ENCODE results near the gene SERPINB1.
"Not testable (repeated sequence)": the region's sequence is repeated elsewhere in the genome, so short reads cannot be mapped to it uniquely, and the experiment has no call there.

Gene SERPINB1

GRCh38 chr6:2841264-2842138 lies at the start of gene SERPINB1:
TSS of gene SERPINB1 (minus strand) at chr6:2841863. CDS start at chr6:2840586, 1,277 bp downstream.
- no peak for DNase-seq

- no peak for DNase-seq
Measured at GRCh38 chr6:2890976-2891767, 49.5 kb upstream of the SERPINB1 start.

- no peak for DNase-seq
Measured at GRCh38 chr6:2885967-2886735, 44.5 kb upstream of the SERPINB1 start.

DNA sequence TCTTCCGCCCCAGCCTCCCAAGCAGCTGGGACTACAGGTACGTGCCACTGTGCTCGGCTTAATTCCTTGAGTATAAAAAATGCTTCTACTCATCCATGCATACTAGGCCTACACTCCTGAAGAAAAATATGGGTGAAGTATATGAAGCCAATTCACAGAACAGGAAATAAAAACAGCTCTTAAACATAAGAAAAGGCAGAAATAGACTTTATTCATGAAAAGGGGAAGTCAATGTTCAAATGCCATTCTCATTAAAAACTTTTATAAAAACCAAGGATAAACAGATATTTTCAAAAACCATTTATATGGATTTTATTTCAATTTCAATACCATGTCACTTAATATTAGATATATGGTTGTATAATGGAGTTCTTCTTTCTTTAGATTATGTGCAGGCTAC lies 43.1 kb upstream of the SERPINB1 start:
- DNase-seq, result no peak

- no peak for DNase-seq
Measured at GRCh38 chr6:2883673-2884072, 42.0 kb upstream of the SERPINB1 start.

GRCh38 chr6:2881423-2881822 lies 39.8 kb upstream of the SERPINB1 start:
- DNase-seq, result no peak

GRCh38 chr6:2880156-2880555 lies 38.5 kb upstream of the SERPINB1 start:
- DNase-seq, result not testable (repeated sequence)

DNA sequence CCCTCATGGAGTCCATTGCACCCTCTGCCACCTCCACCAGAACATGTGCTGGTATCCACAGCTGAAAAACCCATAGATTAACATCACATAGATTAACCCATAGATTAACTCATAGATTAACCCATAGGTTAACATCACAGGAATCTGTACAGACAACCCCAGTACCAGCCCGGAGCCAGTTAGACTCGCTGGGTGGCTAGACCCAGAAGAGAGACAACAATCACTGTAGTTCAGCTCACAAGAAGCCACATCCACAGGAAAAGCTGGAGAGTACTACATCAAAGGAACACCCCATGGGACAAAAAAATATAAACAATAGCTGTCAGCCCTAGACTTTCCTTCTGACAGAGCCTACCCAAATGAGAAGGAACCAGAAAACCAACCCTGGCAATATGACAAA lies 36.3 kb upstream of the SERPINB1 start:
- no peak for DNase-seq

- no peak for DNase-seq
Measured at GRCh38 chr6:2877057-2877882, 35.6 kb upstream of the SERPINB1 start.

- DNase-seq, result no peak
Measured at GRCh38 chr6:2876210-2877056, 34.8 kb upstream of the SERPINB1 start.

DNA sequence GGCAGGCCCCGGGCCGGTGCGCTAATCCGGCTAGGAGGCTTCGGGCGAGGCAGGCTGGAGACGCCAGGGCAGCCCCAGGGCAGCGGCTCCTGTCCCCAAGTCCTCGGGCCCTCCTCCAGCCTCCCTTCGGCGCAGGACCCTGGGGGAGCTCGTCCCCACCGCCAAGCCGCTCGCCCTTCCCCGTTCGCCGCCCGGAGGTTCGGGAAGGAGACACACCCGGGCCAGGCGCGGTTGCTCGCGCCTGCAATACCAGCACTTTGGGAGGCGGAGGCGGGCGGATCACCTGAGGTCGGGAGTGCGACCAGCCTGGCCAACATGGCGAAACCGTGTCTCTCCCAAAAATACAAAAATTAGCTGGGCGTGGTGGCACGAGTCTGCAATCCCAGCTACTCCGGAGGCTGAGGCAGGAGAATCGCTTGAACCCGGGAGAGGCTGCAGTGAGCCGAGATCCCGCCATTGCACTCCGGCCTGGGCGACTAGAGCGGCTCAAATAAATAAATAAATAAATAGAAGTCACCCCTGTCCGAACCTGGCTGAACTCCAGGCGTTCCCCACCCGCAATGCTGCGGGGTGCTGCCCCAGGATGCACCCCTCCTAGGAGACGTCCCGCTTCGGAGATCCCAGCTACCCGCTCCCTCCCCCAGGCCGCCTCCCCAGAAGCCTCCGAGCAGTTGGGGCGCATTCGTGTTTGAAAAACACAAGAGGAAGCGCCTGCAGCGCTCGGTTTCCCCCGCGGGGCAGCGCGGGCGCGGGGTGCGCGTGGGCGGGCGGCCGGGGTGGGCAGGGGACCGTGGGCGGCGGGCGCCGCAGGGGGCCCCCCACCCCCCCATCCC lies 33.9 kb upstream of the SERPINB1 start:
- no peak for DNase-seq

- no peak for DNase-seq
Measured at GRCh38 chr6:2873643-2874042, 32.0 kb upstream of the SERPINB1 start.

DNA sequence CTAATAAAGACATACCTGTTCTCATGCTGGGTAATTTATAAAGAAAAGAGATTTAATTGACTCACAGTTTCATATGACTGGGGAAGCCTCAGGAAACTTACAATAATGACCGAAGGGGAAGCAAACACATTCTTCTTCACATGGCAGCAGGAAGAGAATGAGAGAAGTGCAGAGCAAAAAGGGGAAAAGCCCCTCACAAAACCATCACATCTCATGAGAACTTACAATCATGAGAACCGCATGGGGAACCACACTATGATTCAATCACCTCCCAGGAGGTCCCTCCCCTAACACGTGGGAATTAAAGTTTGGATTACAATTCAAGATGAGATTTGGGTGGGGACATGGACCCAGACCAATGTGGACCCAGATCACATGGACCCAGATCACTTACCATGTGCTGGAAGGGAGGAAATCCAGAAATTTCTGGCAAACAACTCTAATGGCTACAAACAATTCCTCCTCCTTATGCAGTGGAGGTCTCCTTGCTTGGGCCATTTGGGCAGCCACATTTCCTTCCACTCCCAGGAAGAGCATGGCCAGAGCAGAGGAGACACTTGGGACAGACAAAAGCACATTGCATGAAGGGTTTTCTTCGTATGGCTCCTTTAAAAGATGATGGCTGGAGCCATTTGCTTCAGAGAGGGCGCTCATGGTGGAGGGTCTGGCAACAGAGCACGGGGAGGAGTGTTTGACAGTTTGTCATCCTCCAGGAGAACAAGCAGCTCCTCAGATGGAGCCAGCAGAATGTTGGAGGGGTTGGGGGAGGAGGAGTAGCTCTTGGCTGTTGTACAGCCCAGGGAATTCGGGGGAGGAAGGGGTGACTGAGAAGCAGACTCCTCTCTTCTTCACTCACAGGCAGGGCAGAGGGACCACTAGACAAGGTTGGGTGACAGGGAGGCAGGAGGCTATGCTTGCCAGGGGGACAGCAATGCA lies 31.0 kb upstream of the SERPINB1 start:
- DNase-seq, result no peak

DNA sequence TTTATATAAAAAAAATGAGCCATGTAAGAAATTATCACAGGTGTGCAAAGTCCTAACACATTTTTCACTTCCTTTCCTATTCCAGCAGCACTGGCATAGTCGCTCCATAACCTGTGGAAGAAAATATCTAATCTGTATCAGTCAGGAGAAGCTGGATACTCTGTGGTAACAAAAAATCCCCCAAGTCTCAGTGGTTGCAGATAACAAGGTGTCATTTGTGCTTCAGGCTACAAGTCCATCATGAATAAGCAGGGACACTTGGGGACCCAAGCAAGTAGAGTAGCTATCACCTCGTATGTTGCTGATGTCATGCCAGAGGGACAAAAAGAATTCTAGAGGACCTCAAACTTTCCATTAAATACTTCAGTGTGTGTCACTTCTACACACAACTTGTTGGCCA lies 30.3 kb upstream of the SERPINB1 start:
- no peak for DNase-seq

DNA sequence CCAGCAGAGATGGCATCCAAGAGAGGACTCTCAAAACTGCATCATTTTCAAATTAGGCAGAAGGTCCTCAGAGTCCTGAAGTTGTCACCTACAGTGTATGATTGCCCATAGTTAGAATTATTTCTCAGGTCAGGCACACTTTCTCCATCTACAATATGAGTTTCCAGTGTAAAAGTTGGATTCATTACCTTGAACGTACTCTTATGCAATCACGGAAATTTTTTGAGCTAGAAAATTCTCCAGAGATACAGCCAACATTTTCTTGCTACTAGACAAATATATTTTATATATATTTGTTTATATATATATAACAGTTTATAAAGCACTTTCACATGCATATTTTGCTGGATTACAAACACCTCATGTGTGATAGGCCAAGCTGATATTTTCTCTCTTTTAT lies 29.4 kb upstream of the SERPINB1 start:
- no peak for DNase-seq

GRCh38 chr6:2870046-2870636 lies 28.5 kb upstream of the SERPINB1 start:
- no peak for DNase-seq

DNA sequence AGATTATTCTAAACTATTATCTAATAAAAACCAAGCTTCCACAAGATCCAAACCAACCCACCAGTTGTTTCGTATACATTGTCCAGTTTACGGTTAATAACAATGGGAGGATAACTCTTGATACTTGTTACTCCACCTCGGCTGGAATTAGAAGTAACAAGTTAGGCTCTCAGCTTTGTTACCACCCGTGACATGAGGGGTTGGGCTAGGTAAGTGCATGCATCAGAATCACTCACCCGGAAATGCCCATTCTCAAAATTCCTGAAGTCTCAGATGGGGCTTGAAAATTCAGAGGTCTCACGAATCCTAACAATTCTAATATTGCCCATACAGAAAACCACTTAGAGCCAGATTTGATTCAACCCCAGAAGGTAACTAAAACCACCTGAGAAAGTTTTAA lies 27.0 kb upstream of the SERPINB1 start:
- DNase-seq, result no peak

- DNase-seq, result no peak
Measured at GRCh38 chr6:2866171-2866846, 24.6 kb upstream of the SERPINB1 start.
